ENCODE data around the gene ADGRB3. TPM values are rescaled to one million over a fixed set of nuclear protein-coding genes. Genes with fewer than 3 reads are reported as not detected.

The ADGRB3 gene
- total RNA-seq, 4 donors from 2014 or later, result 5.3 to 15.6 (median 7.6) TPM

- H3K27ac ChIP-seq, result no peak overlapping the region
- no peaks in the 10 kb centered on the region for H3K4me1 ChIP-seq
- intact Hi-C loops (cut with DNase I; ENCODE audit: low total_unique reads), result no loop called here
- no peak for DNase-seq
- H3K27me3 ChIP-seq, result no peaks in the 10 kb centered on the region
- H3K9me3 ChIP-seq, result no peaks in the 10 kb centered on the region
- H3K36me3 ChIP-seq, result no peaks in the 10 kb centered on the region
- TF ChIP-seq POLR2A (IDR thresholded peaks at IDR 0.05), result no peak
- TF ChIP-seq, protein P1, sequence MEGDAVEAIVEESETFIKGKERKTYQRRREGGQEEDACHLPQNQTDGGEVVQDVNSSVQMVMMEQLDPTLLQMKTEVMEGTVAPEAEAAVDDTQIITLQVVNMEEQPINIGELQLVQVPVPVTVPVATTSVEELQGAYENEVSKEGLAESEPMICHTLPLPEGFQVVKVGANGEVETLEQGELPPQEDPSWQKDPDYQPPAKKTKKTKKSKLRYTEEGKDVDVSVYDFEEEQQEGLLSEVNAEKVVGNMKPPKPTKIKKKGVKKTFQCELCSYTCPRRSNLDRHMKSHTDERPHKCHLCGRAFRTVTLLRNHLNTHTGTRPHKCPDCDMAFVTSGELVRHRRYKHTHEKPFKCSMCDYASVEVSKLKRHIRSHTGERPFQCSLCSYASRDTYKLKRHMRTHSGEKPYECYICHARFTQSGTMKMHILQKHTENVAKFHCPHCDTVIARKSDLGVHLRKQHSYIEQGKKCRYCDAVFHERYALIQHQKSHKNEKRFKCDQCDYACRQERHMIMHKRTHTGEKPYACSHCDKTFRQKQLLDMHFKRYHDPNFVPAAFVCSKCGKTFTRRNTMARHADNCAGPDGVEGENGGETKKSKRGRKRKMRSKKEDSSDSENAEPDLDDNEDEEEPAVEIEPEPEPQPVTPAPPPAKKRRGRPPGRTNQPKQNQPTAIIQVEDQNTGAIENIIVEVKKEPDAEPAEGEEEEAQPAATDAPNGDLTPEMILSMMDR (IDR thresholded peaks at IDR 0.05), result no peak
- H3K4me3 ChIP-seq, result no peak overlapping the region
Observed at GRCh38 chr6:69072796-69073195, 437.7 kb downstream of the ADGRB3 start.

- Histone ChIP-seq H3K27me3 (no peaks in the 10 kb centered on the region), H3K9me3 (no peaks in the 10 kb centered on the region), H3K4me3 (no peak overlapping the region), H3K4me1 (no peaks in the 10 kb centered on the region), H3K36me3 (no peaks in the 10 kb centered on the region), H3K27ac (no peak overlapping the region)
- DNase-seq, result no peak
- TF ChIP-seq, protein P1 (IDR thresholded peaks at IDR 0.05), result no peak
- TF ChIP-seq POLR2A (IDR thresholded peaks at IDR 0.05), result no peak
- intact Hi-C loops (cut with DNase I; ENCODE audit: low total_unique reads), result no loop called here
Observed at GRCh38 chr6:69084746-69085335, 449.8 kb downstream of the ADGRB3 start.

- TF ChIP-seq, protein P1 (IDR thresholded peaks at IDR 0.05), result no peak
- TF ChIP-seq POLR2A (IDR thresholded peaks at IDR 0.05), result no peak
- Histone ChIP-seq H3K27me3 (no peaks in the 10 kb centered on the region), H3K4me1 (no peaks in the 10 kb centered on the region), H3K36me3 (no peaks in the 10 kb centered on the region), H3K4me3 (no peak overlapping the region), H3K9me3 (no peaks in the 10 kb centered on the region), H3K27ac (no peak overlapping the region)
- no peak for DNase-seq
- intact Hi-C loops (cut with DNase I; ENCODE audit: low total_unique reads), result no loop called here
Observed at GRCh38 chr6:69086689-69087088, 451.6 kb downstream of the ADGRB3 start.

DNA sequence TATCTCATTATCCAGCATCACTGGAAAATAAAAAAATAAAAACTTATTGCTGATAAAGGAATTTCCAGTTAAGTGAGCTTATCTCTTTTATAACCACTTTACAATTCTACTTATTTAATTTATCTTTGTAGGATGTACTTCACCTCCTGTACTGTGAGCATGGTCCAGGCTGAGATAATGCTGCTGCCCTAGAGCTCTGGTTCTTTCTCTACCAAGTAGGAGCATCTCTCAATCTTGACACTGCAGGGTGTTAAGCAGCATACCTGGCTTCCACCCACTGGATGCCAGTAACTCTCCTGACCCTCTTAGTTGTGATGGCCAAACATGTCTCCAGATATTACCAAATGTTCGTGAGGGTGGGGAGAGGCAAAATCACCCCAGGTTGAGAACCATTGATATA, 454.5 kb downstream of the ADGRB3 start:
- no peak for DNase-seq
- intact Hi-C loops (cut with DNase I; ENCODE audit: low total_unique reads), result no loop called here
- H3K4me1 ChIP-seq, result no peaks in the 10 kb centered on the region
- no peak overlapping the region for H3K4me3 ChIP-seq
- no peaks in the 10 kb centered on the region for H3K9me3 ChIP-seq
- H3K27ac ChIP-seq, result no peak overlapping the region
- H3K27me3 ChIP-seq, result no peaks in the 10 kb centered on the region
- H3K36me3 ChIP-seq, result no peaks in the 10 kb centered on the region
- TF ChIP-seq POLR2A (IDR thresholded peaks at IDR 0.05), result no peak
- TF ChIP-seq, protein P1 (IDR thresholded peaks at IDR 0.05), result no peak

GRCh38 chr6:69090132-69090531, 455.1 kb downstream of the ADGRB3 start:
- no peak for DNase-seq
- H3K4me3 ChIP-seq, result no peak overlapping the region
- no peaks in the 10 kb centered on the region for H3K4me1 ChIP-seq
- H3K27ac ChIP-seq, result no peak overlapping the region
- H3K36me3 ChIP-seq, result no peaks in the 10 kb centered on the region
- TF ChIP-seq, protein P1 (IDR thresholded peaks at IDR 0.05), result no peak
- no peak for TF ChIP-seq POLR2A (IDR thresholded peaks at IDR 0.05)
- H3K27me3 ChIP-seq, result no peaks in the 10 kb centered on the region
- H3K9me3 ChIP-seq, result no peaks in the 10 kb centered on the region
- intact Hi-C loops (cut with DNase I; ENCODE audit: low total_unique reads), result no loop called here
